HL-60/S4 treated with phorbol 12-myristate 13-acetate at 8.2 ng/mL for 4 days and 3 days (cell line): ENCODE data around the gene ALS2.
"Not testable (repeated sequence)": the region's sequence is repeated elsewhere in the genome, so short reads cannot be mapped to it uniquely, and the experiment has no call there.

Source experiments
- in situ Hi-C: fragments of 300-500 bp; cut with MboI; formaldehyde crosslinking; loops from 2 replicates; pipeline ENCODE4 v1.15.0; 2022; ENCODE audit warnings: low sequenced_read_pairs

Gene ALS2

GRCh38 chr2:201764469-201764868, 16.3 kb downstream of the ALS2 start:
- in situ Hi-C loops: not testable (repeated sequence)

- in situ Hi-C loops: no loop called here
Measured at GRCh38 chr2:201761101-201761500, 19.6 kb downstream of the ALS2 start.

DNA sequence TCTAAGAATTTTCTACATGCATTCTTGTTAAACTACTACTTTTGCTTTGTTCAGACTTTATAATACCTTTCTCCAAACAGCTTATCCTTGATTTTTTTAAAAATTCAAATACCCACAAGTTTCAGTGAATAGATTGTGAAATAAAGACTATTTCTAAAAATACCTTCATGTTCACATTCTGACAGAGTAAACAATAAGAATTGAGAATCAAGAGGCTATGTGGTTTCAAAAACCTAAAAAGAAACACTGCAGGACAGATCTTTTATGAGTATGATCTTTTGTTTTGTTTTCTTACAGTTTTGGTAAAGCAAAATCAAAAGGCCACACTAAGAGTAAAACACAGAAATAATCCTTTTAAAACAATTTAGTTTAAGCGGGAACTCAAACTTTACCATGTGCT, 21.2 kb downstream of the ALS2 start:
- in situ Hi-C loops: no loop called here

DNA sequence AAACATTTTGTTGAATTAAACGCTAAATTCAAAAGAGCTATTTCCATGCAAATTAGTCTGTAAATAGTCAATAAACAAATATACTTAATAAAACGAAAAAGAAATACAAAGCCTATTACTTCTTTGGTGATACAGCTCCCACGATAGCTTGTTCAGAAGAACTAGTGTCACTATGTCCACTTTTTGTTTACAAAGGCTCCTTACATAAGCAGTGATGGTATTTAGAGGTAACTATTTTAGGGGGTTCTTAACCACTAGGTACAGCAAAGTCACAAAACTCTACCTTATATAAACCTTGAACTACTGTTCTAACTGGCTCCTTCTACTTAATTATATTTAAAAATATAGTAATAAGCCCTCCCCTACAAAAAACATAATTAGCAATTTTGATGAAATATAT, 21.9 kb downstream of the ALS2 start:
- in situ Hi-C loops: no loop called here

DNA sequence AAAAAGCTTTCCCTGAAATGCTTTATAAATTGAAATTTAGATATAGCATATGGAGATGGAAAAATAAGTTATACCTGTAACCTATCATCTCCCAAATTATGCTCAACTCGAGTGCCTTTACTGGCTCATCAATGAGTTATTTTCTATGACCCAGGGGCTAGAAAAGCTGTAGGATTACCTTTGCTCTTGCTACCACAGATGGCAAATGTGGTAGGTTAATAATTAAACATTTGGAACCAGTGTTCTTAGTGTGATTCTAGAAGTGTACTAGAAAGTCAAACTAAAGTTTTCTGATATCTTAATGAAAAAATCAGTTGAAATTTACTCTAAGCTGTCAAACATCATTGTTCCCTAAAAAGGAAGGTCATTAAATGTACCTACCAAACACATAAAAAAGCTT, 22.5 kb downstream of the ALS2 start:
- in situ Hi-C loops: no loop called here

DNA sequence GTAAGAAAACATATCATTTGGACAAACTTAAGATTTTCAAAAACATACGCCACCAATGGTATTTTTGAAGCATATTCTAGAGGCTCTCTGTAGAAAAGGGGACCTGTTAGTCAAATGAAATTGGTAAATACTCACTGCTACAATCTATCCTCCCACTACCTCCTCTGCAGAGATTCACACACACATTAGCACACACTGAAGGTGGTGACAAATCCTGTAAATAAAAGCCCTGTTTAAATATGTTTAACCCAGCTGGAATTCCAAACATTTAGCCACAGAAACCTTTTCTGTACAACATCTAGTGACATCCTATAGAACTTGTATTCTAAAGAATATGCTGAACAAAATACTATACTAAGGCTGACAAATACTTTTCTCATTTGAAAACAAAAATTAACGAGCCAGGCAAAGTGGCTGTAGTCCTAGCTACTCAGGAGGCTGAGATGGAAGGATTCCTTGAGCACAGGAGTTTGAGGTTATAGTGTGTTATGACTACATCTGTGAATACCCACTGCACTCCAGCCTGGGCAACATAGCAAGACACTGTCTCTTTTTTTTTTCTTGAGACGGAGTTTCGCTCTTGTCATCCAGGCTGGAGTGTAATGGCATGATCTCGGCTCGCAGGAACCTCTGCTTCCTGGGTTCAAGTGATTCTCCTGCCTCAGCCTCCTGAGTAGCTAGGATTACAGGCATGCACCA, 25.9 kb downstream of the ALS2 start:
- in situ Hi-C loops: no loop called here

DNA sequence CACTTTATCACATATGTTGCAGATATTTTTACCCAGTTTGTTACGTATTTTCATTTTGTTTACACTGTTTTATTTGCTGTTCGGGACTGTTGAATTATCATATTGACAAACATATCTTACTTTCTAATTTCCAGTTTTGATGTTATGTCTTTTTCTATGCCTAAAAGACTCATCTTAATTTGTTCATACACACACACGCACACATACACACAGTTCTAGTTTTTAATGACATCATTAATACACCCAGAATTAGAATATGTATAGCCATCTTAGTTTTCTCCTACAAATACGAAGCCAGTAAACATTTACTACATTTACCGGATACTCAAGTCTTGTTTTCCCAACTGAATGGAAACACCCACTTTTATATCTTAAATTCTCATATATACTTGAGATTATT, 29.2 kb downstream of the ALS2 start:
- in situ Hi-C loops: no loop called here

- in situ Hi-C loops: no loop called here
Measured at GRCh38 chr2:201746551-201746950, 34.2 kb downstream of the ALS2 start.

GRCh38 chr2:201735486-201735885, 45.2 kb downstream of the ALS2 start:
- in situ Hi-C loops: no loop called here

- in situ Hi-C loops: no loop called here
Measured at GRCh38 chr2:201734111-201734510, 46.6 kb downstream of the ALS2 start.

GRCh38 chr2:201733544-201733943, 47.2 kb downstream of the ALS2 start:
- in situ Hi-C loops: no loop called here

GRCh38 chr2:201730651-201731285, 50.0 kb downstream of the ALS2 start:
- in situ Hi-C loops: no loop called here

DNA sequence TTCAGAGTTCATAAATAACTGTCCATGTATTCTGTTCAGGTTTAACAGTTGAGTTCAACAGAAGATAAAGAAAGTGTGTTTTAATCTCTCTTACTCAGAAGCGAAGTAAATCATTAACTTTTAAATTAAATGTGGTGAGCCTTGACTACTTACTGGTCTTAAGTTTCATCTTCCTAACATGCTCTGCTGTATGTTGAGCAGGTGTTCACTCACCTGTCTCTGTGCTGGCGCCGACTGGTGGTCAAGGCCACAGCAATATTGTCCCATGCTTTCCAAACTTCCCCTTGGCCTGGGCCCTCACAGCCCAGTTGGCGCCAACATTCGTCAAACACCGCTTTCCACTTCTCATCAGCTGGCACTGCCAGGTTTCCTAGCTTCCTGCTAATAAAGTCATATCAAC, 65.3 kb downstream of the ALS2 start:
- in situ Hi-C loops: no loop called here

GRCh38 chr2:201712726-201713125, 68.0 kb downstream of the ALS2 start:
- in situ Hi-C loops: no loop called here

DNA sequence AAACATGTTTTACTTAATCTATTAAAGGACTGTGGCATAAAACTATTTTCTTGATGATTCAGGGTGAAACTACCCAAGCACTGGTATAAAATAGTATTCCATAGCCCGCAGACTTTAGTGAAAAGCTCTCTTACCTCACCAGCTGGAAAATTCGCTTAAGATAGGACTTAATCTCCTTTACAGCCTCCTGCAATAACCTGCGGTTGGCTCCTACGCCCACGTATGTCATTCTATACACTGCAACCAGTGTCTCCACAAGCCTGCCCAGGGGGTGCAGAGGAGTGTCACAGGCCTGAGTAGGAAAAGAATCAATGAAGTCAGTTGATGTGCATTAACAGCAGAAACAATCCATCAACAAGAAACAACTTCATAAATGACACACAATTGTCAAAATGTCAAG, 71.0 kb downstream of the ALS2 start:
- in situ Hi-C loops: no loop called here

- in situ Hi-C loops: no loop called here
Measured at GRCh38 chr2:201709049-201709448, 71.7 kb downstream of the ALS2 start.

DNA sequence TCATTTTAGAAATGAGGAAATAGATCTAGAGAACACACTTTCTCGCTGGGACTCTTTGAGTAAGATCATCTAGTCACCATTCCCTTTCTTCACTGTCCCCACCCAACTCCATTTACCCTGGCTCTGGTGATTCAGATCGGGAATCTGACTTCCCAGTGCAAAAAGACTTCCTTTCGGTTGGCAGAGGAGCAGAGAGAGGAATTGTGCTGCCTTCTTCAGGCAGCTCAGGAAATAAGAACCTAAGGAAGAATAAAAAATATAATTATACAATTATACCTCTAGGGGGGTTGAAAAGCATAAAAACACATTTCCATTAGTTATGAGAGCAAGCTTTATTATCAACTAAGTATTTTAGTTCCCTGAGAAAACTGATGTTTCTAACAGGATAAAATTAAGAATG, 73.0 kb downstream of the ALS2 start:
- in situ Hi-C loops: no loop called here

- in situ Hi-C loops: no loop called here
Measured at GRCh38 chr2:201707142-201707541, 73.6 kb downstream of the ALS2 start.

DNA sequence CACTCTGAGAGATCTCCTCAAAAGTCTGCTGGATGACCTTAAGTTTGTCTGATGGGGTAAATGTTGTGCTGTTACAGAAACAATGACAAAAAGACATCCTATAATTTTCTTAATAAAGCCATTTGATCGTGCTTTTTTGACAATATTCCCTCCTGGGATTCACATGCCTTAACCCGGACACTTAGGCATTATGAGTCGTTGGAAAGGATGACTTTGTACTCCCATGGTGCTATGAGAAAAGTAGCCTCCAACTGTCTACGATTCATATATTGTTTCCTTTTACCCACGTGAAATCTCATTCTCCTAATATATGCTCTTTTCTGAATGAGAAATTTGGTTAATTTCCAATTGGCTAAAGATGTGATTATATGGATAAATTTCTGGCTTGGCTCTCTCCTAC, 76.2 kb downstream of the ALS2 start:
- in situ Hi-C loops: no loop called here

GRCh38 chr2:201701646-201702045, 79.1 kb downstream of the ALS2 start:
- in situ Hi-C loops: no loop called here

GRCh38 chr2:201699416-201699815, 81.3 kb downstream of the ALS2 start:
- in situ Hi-C loops: no loop called here

GRCh38 chr2:201698588-201699226, 82.0 kb downstream of the ALS2 start, which contains the start of gene MPP4:
Gene MPP4 (minus strand): TSS chr2:201698644. CDS start chr2:201693954, 4,690 bp downstream.
- in situ Hi-C loops: no loop called here
